Measurements from ENCODE around the gene DEFB129. TPM values are rescaled to one million over a fixed set of nuclear protein-coding genes. Genes with fewer than 3 reads are reported as not detected.

The DEFB129 gene
- polyA plus RNA-seq, 1 donor (not counting 4 experiments of a cell fraction or from before 2014, with no cell fraction given), result not detected

GRCh38 chr20:272718-273117, 45.7 kb downstream of the DEFB129 start:
- Histone ChIP-seq H3K36me3 (ENCODE audit: control insufficient read depth in 2 of 2, extremely low read depth in 1 of 2, insufficient read depth in 2 of 2, low read length in 2 of 2) (no peaks in the 10 kb centered on the region), H2AFZ (ENCODE audit: control insufficient read depth, low read length) (no peak overlapping the region), H3K79me2 (ENCODE audit: control insufficient read depth, insufficient read depth, low read length) (no peaks in the 10 kb centered on the region), H3K4me2 (ENCODE audit: control insufficient read depth, extremely low read depth, insufficient read depth, low read depth, low read length) (no peak overlapping the region), H3K4me1 (ENCODE audit: control insufficient read depth, extremely low read depth, insufficient read depth, low read length) (no peaks in the 10 kb centered on the region), H3K4me3 (ENCODE audit: control insufficient read depth in 2 of 3, extremely low read depth in 1 of 3, insufficient read depth in 2 of 3, low read depth in 1 of 3, low read length in 3 of 3) (no peak overlapping the region), H3K9ac (ENCODE audit: control insufficient read depth, extremely low read depth, insufficient read depth, low read length) (no peak overlapping the region), H3K9me3 (ENCODE audit: control insufficient read depth, low read depth, low read length) (no peaks in the 10 kb centered on the region), H3K9me1 (ENCODE audit: control insufficient read depth, extremely low read depth, insufficient read depth, low read length) (no peaks in the 10 kb centered on the region), H3K27me3 (ENCODE audit: control insufficient read depth, extremely low read depth, insufficient read depth, low read length) (no peaks in the 10 kb centered on the region), H3K27ac (ENCODE audit: control insufficient read depth, insufficient read depth, low read length) (no peak overlapping the region), H4K20me1 (ENCODE audit: control insufficient read depth, extremely low read depth, insufficient read depth, low read length) (no peaks in the 10 kb centered on the region)
- TF ChIP-seq EZH2 (IDR thresholded peaks at IDR 0.05; ENCODE audit: low read length) (no peak), CTCF (optimal IDR thresholded peaks at IDR 0.05 in 1 of 3, IDR thresholded peaks at IDR 0.05 in 1 of 3, conservative IDR thresholded peaks at IDR 0.05 in 1 of 3; ENCODE audit: extremely low read depth in 1 of 3, insufficient read depth in 2 of 3, low read length in 3 of 3) (no peak)
- dilution Hi-C loops (cut with MboI; ENCODE audit: extremely low pct_ligation_motif_present, low sequenced_read_pairs), result no loop called here
- FAIRE-seq, result no peak
- no peak for DNase-seq (ENCODE audit: low read depth, low spot score)

- no peaks in the 10 kb centered on the region for H3K4me1 ChIP-seq (ENCODE audit: control insufficient read depth, extremely low read depth, insufficient read depth, low read length)
- DNase-seq (ENCODE audit: low read depth, low spot score), result no peak
- TF ChIP-seq EZH2 (IDR thresholded peaks at IDR 0.05; ENCODE audit: low read length) (no peak), CTCF (optimal IDR thresholded peaks at IDR 0.05 in 1 of 3, IDR thresholded peaks at IDR 0.05 in 1 of 3, conservative IDR thresholded peaks at IDR 0.05 in 1 of 3; ENCODE audit: extremely low read depth in 1 of 3, insufficient read depth in 2 of 3, low read length in 3 of 3) (no peak)
- no peaks in the 10 kb centered on the region for H3K9me3 ChIP-seq (ENCODE audit: control insufficient read depth, low read depth, low read length)
- H4K20me1 ChIP-seq (ENCODE audit: control insufficient read depth, extremely low read depth, insufficient read depth, low read length), result no peaks in the 10 kb centered on the region
- no peak for FAIRE-seq
- dilution Hi-C loops (cut with MboI; ENCODE audit: extremely low pct_ligation_motif_present, low sequenced_read_pairs), result no loop called here
- no peak overlapping the region for H3K27ac ChIP-seq (ENCODE audit: control insufficient read depth, insufficient read depth, low read length)
- no peak overlapping the region for H3K4me2 ChIP-seq (ENCODE audit: control insufficient read depth, extremely low read depth, insufficient read depth, low read depth, low read length)
- H3K79me2 ChIP-seq (ENCODE audit: control insufficient read depth, insufficient read depth, low read length), result no peaks in the 10 kb centered on the region
- H3K27me3 ChIP-seq (ENCODE audit: control insufficient read depth, extremely low read depth, insufficient read depth, low read length), result no peaks in the 10 kb centered on the region
- no peak overlapping the region for H3K4me3 ChIP-seq (ENCODE audit: control insufficient read depth in 2 of 3, extremely low read depth in 1 of 3, insufficient read depth in 2 of 3, low read depth in 1 of 3, low read length in 3 of 3)
- H2AFZ ChIP-seq (ENCODE audit: control insufficient read depth, low read length), result no peak overlapping the region
- H3K9ac ChIP-seq (ENCODE audit: control insufficient read depth, extremely low read depth, insufficient read depth, low read length), result no peak overlapping the region
- H3K9me1 ChIP-seq (ENCODE audit: control insufficient read depth, extremely low read depth, insufficient read depth, low read length), result no peaks in the 10 kb centered on the region
- no peaks in the 10 kb centered on the region for H3K36me3 ChIP-seq (ENCODE audit: control insufficient read depth in 2 of 2, extremely low read depth in 1 of 2, insufficient read depth in 2 of 2, low read length in 2 of 2)
These were observed 46.8 kb downstream of the DEFB129 start for GRCh38 chr20:273884-274283.
